Colonic mucosa (tissue), 4 donors: ENCODE results near the gene CLASP1. TPM values are rescaled to one million over a fixed set of nuclear protein-coding genes. Genes with fewer than 3 reads are reported as not detected.

Source experiments
- DNase-seq: peaks from one replicate; pipeline ENCODE4 v3.0.0-alpha.2; 2020
- H3K27ac ChIP-seq: fragments of 200-600 bp; one replicate; pipeline ENCODE4 v1.8.0; 2021
- H3K27me3 ChIP-seq: fragments of 200-600 bp; one replicate; pipeline ENCODE4 v1.8.0; 2021
- H3K36me3 ChIP-seq: fragments of 200-600 bp; one replicate; pipeline ENCODE4 v1.8.0; 2021
- H3K4me1 ChIP-seq: fragments of 200-600 bp; one replicate; pipeline ENCODE4 v1.8.0; 2021; ENCODE audit warnings: mild to moderate bottlenecking
- H3K4me3 ChIP-seq: fragments of 200-600 bp; one replicate; pipeline ENCODE4 v1.8.0; 2021
- H3K9ac ChIP-seq, 2 donors: one replicate each; pipeline ENCODE4 v1.7.0; 2013; ENCODE audit warnings: control low read depth in 2 of 2, low read depth in 2 of 2, low read length in 2 of 2
- H3K9me3 ChIP-seq: fragments of 200-600 bp; one replicate; pipeline ENCODE4 v1.8.0; 2021
- intact Hi-C: fragments of 100-400 bp; cut with DNase I; formaldehyde crosslinking; loops from one replicate; pipeline ENCODE4 v1.14.1; 2022
- total RNA-seq, 2 donors: library from RNA; stranded (reverse); fragmentation: NEBNext Ultra II Directional in 1 of 2; extraction: Animal tissue kit (Norgen Biotek cat#: 25700) in 1 of 2; gene quantifications; one replicate each; pipeline ENCODE4 v1.2.1, GENCODE V29; 2021
- TF ChIP-seq, protein P1 (sequence below): fragments of 200-600 bp; IDR thresholded peaks from one replicate; pipeline ENCODE4 v1.8.0; 2022; ENCODE audit warnings: antibody characterized with exemption, mild to moderate bottlenecking
- donor health status: healthy.
- donor health status: DM: no; HTN: no; CAD: no.
- donor health status: DM: no; HTN: no; CAD: no.

The CLASP1 gene
- total RNA-seq, 2 donors from 2014 or later, result 30.3 to 32.3 TPM

DNA sequence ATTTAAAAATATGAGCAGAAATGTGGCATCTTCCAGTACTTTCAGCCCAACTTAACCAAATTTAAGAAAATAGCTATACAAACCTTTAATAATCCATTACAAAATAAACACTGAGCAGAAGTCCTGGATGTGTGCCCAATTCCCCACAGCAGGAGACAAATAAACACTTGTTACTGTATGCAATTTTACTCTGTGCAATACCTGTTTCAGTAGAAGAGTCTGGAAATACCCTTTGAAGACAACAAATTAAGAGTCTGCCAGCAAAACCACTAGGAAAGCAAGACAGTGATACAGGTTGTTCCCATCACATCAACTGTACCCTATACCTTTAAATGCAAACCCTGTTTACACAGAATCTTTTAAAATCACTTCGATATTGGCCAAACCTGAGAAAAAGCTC lies 160.0 kb downstream of the CLASP1 start:
- no peaks in the 10 kb centered on the region for H3K36me3 ChIP-seq
- no peak for DNase-seq
- no peaks in the 10 kb centered on the region for H3K9me3 ChIP-seq
- TF ChIP-seq, protein P1, sequence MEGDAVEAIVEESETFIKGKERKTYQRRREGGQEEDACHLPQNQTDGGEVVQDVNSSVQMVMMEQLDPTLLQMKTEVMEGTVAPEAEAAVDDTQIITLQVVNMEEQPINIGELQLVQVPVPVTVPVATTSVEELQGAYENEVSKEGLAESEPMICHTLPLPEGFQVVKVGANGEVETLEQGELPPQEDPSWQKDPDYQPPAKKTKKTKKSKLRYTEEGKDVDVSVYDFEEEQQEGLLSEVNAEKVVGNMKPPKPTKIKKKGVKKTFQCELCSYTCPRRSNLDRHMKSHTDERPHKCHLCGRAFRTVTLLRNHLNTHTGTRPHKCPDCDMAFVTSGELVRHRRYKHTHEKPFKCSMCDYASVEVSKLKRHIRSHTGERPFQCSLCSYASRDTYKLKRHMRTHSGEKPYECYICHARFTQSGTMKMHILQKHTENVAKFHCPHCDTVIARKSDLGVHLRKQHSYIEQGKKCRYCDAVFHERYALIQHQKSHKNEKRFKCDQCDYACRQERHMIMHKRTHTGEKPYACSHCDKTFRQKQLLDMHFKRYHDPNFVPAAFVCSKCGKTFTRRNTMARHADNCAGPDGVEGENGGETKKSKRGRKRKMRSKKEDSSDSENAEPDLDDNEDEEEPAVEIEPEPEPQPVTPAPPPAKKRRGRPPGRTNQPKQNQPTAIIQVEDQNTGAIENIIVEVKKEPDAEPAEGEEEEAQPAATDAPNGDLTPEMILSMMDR, result no peak
- no peak overlapping the region for H3K9ac ChIP-seq
- no peak overlapping the region for H3K27ac ChIP-seq
- H3K4me1 ChIP-seq, result no peaks in the 10 kb centered on the region
- H3K27me3 ChIP-seq, result no peaks in the 10 kb centered on the region
- no peak overlapping the region for H3K4me3 ChIP-seq
- intact Hi-C loops, result no loop called here

DNA sequence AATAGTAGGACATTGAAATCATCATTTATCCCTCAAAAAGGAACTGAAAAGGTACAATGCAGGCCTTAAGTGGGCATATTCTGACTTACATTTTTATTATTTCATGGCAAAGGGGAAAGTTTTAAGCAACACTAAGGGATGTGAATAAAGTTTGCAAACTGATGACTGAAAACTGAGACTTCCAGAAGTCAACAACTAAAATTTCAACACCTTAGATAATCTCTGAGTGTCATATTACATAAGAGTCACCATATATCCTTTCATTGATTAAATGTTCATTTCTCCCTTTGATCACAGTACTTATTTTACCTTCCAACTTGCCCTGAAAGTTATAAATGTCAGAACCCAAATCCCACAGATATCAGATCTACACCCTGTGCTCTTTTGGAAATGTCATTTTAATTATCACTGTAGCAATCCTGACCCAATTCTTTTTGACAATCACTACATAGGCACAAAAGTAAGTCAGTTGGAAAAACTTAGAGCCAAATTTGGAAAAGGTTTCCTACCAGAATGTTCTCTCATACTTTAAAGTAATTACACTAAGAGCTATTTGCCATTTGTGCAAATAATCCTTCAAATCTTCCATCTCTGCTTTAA lies 163.0 kb downstream of the CLASP1 start:
- Histone ChIP-seq H3K4me1 (no peaks in the 10 kb centered on the region), H3K27ac (no peak overlapping the region), H3K36me3 (no peaks in the 10 kb centered on the region), H3K4me3 (no peak overlapping the region), H3K9ac (no peak overlapping the region), H3K27me3 (no peaks in the 10 kb centered on the region), H3K9me3 (no peaks in the 10 kb centered on the region)
- TF ChIP-seq, protein P1, result no peak
- intact Hi-C loops, result no loop called here
- DNase-seq, result no peak

DNA sequence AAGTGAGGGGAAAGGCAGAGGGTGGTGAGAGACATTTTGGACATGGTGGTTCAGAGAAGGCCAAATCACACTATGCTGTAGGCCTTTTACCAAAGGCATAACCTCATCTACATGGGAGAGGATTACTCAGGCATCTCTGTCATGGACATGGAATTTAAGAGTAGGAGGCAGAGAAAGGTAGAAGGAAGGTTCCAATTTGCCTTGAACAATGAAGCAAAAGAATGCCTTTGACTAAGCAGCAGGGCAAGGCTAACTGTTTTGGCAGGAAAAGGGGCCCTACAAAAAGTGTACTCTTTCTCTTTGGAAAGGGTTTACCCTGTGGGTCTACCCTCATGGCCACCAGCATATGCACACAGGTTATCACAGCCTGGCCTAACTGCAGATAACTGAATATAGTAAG lies 164.2 kb downstream of the CLASP1 start:
- H3K9me3 ChIP-seq, result no peaks in the 10 kb centered on the region
- intact Hi-C loops, result no loop called here

DNA sequence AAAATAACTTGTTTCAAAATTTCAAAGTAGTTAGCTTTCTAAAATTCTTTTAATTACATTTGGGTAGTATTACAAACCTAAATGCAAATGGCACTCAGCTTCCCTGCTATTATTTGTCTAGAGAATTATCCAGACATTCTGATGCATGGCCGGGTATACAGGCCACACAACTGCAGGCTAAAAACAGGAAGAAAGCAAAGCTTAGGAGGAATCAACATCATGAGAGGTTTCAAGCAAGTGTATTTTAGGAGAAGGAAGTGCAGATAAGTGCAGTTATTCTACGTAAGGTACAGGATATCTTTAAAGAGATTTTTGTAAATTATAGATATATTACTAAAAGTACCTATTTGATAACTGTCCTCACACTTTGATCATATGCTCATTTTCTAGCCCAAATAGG lies 165.4 kb downstream of the CLASP1 start:
- intact Hi-C loops, result no loop called here

More for the DNA sequence above, 164.2 kb downstream of the CLASP1 start:
- Histone ChIP-seq H3K27ac (no peak overlapping the region), H3K9ac (no peak overlapping the region), H3K4me1 (peaks cover under 1% of the 10 kb centered on the region), H3K36me3 (no peaks in the 10 kb centered on the region), H3K4me3 (no peak overlapping the region), H3K27me3 (no peaks in the 10 kb centered on the region)
- TF ChIP-seq, protein P1, result no peak
- no peak for DNase-seq

DNA sequence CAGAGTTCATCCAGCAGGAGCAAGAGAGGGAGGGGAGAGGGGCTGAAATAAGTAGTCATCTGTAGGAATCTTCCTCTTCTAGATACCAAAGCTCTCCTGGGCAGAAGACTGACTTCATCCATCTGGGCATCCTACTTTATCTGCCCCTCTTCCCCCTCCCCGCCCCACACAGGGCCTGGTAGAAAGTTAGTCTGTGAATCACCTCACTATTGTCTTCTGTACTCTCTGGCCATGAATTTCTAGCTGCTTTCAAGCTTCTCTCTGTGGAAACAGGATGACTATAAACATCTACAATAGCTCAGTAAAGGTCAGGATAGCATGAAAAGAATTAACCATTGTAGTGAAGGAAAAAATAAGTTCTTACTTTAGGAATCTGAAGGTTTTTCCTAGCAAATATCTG lies 166.2 kb downstream of the CLASP1 start:
- H3K4me3 ChIP-seq, result no peak overlapping the region
- H3K9me3 ChIP-seq, result no peaks in the 10 kb centered on the region
- no peaks in the 10 kb centered on the region for H3K36me3 ChIP-seq
- intact Hi-C loops, result no loop called here
- no peak overlapping the region for H3K27ac ChIP-seq
- H3K4me1 ChIP-seq, result peaks cover 8% of the 10 kb centered on the region
- H3K27me3 ChIP-seq, result no peaks in the 10 kb centered on the region
- DNase-seq, result no peak
- H3K9ac ChIP-seq, result no peak overlapping the region
- TF ChIP-seq, protein P1, result no peak

More for the DNA sequence above, 165.4 kb downstream of the CLASP1 start:
- TF ChIP-seq, protein P1, result no peak
- H3K27me3 ChIP-seq, result no peaks in the 10 kb centered on the region
- no peak overlapping the region for H3K27ac ChIP-seq
- DNase-seq, result no peak
- H3K9me3 ChIP-seq, result no peaks in the 10 kb centered on the region
- H3K4me3 ChIP-seq, result no peak overlapping the region
- no peak overlapping the region for H3K9ac ChIP-seq
- H3K36me3 ChIP-seq, result no peaks in the 10 kb centered on the region
- H3K4me1 ChIP-seq, result peaks cover 8% of the 10 kb centered on the region
